Activated CD4-positive, alpha-beta T cell treated with anti-CD3 and anti-CD28 coated beads, Interleukin-10, Interleukin-2, amounts not matched to agents 100 ng/mL and 50 ng/mL, durations not matched to agents 16 hours and 8 hours (primary cell): ENCODE measurements around the gene NCOA1.
A peak's percentile ranks its signal among the peaks of the same experiment; 100 is the strongest.
"Not testable (repeated sequence)": the region's sequence is repeated elsewhere in the genome, so short reads cannot be mapped to it uniquely, and the experiment has no call there.

ENCODE experiments used
- DNase-seq: peaks from one replicate; pipeline ENCODE4 v3.0.0-alpha.2; 2020

Gene NCOA1

GRCh38 chr2:24644032-24644431, 153.0 kb downstream of the NCOA1 start:
- no peak for DNase-seq

- DNase-seq: no peak
Measured at GRCh38 chr2:24650997-24651642, 160.1 kb downstream of the NCOA1 start.

- no peak for DNase-seq
Measured at GRCh38 chr2:24651643-24652003, 160.6 kb downstream of the NCOA1 start.

DNA sequence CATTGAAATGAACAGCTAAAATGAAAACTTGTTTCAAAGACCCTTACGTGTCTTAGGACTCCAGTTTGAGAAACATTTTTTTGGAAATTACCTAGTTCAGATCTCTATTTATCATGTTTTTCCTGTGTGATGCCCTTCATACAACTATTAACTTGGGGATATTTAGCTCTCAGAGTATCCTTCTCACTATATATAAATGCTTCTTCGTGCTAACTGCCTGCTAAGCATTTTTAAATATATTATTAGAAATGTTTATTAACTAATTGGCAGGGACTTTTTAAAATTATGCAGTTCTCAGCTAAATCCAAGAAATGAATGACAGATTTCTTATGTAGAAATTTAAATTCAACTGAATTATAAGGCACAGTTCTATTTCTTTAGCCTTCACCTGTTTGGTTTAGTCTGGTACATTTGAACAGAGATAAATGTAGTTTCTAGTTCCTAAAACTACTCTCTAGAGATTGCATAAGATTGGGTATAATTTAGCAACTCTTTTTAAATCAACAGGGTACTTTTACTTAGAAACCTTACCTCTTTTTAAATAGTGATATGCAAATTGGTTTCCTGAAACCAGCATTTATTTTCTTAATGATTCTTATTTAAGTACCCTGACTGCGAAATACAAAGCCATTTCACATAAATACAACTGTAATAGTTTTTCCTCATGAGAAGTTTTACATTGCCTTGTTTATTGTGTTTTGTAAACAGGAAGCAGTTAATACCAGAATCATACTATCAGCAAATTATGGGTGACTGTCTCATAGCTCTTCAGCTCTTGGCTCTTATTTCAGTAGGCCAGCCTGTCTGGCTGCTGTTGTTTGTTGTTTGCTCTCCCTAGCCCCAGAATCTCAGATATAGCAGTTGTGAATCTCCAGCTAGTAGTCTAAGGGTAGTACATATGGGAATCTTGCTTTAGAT, 161.5 kb downstream of the NCOA1 start:
- DNase-seq: no peak

- no peak for DNase-seq
Measured at GRCh38 chr2:24657818-24658217, 166.8 kb downstream of the NCOA1 start.

GRCh38 chr2:24658531-24659202, 167.6 kb downstream of the NCOA1 start:
- no peak for DNase-seq

DNA sequence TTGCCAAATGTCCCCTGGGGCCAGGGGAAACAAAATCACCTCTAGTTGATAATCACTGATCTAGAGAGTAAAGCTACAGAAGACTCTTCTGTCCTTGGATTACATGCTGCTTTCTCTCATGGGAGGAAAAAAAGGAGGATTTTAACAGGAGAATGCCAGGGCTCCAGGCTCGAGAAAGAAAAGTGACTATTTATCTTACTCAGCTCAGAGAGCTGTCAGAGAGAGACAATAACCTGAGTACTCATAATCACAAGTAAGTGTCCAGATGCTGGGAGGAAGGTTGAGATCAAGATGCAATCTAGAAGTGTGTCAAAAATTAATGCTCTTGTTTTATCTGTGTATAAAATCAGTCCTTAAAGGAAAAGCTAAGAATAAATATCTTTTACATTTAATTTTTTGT, 168.8 kb downstream of the NCOA1 start:
- no peak for DNase-seq

DNA sequence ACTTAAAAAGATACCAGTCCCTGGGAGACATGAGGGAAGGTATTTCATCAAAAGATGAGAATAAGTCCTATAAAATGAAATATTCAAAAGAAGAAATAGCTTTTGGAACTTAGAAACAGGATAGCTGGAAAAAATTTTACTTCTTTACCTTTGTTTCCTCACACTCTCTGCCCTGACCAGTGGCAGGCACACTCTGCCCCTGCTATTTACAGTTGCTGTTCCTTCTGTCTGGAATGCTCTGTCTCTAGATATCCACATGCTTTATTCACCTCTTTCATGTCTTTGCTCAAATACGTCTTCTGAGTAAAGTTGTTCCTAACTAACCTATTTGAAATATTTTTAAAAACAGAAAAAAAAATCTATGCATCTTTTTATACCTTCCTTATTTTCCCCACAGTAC, 176.5 kb downstream of the NCOA1 start:
- DNase-seq: no peak

DNA sequence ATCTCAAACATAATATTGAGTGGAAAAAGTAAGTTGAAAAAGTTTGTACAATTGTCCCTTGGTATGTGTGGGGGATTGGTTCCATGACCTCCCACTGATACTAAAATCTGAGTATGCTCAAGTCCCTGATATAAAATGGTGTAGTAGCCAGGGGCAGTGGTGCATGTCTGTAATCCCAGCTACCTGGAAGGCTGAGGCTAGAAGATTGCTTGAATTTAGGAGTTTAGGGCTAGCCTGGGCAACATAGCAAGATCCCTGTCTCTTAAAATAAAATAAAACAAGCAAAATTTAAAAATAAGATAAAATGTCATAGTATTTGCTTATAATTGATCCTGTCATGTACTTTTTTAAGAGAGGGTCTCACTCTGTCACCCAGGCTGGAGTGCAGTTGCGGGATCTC, 180.2 kb downstream of the NCOA1 start:
- no peak for DNase-seq

GRCh38 chr2:24672589-24672988, 181.5 kb downstream of the NCOA1 start:
- DNase-seq: peak; percentile 33

DNA sequence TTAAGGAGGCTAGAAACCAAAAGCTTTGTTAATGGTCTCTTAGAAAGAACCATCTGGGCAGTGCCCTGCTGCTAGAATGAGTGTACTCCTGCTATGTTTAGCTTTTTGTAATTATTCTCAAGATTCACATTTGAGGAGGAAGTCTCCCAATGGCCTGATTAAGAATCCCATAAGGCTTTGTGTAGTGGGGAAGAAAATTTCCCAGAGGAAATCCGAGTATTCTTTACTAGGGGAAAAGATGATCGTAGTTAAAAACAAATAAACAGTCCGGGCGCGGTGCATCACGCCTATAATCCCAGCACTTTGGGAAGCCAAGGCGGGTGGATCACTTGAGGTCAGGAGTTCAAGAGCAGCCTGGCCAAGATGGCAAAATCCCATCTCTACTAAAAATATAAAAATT, 184.3 kb downstream of the NCOA1 start:
- no peak for DNase-seq

- no peak for DNase-seq
Measured at GRCh38 chr2:24676493-24676892, 185.4 kb downstream of the NCOA1 start.

DNA sequence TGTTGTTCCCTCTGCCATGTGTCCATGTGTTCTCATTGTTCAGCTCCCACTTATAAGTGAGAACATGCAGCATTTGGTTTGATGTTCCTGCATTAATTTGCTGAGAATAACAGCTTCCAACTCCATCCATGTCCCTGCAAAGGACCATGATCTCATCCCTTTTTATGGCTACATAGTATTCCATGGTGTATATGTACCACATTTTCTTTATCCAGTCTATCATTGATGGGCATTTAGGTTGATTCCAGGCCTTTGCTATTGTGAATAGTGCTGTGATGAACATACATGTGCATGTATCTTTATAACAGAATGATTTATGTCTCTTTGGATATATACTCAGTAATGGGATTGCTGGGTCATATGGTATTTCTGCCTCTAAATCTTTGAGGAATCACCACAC, 187.0 kb downstream of the NCOA1 start:
- DNase-seq: not testable (repeated sequence)

GRCh38 chr2:24680196-24680595, 189.1 kb downstream of the NCOA1 start:
- DNase-seq: no peak

- no peak for DNase-seq
Measured at GRCh38 chr2:24682304-24682703, 191.2 kb downstream of the NCOA1 start.

GRCh38 chr2:24683408-24683807, 192.4 kb downstream of the NCOA1 start:
- DNase-seq: no peak

- no peak for DNase-seq
Measured at GRCh38 chr2:24690524-24690923, 199.5 kb downstream of the NCOA1 start.

- DNase-seq: no peak
Measured at GRCh38 chr2:24691806-24692205, 200.8 kb downstream of the NCOA1 start.

DNA sequence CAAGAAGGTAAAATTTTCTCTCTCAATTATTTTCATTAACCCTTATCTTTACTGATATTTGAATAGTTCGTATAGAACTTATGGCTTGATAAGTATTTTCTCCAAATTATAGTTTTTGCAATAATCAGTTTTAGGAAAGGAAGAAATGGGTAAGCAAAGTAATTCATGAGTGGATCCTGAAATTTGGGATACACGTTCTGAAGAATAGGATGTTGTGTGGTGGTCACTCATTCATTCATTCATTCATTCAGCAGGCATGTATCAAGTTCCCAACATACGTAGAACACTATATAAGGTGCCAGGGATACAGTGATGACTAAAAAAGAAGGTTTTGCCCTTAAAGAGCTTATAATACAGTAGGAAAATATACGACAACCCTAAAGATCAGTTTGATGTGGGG, 206.7 kb downstream of the NCOA1 start:
- DNase-seq: no peak

GRCh38 chr2:24702800-24703199, 211.7 kb downstream of the NCOA1 start:
- peak; percentile 73 for DNase-seq

- no peak for DNase-seq
Measured at GRCh38 chr2:24704692-24705091, 213.6 kb downstream of the NCOA1 start.

DNA sequence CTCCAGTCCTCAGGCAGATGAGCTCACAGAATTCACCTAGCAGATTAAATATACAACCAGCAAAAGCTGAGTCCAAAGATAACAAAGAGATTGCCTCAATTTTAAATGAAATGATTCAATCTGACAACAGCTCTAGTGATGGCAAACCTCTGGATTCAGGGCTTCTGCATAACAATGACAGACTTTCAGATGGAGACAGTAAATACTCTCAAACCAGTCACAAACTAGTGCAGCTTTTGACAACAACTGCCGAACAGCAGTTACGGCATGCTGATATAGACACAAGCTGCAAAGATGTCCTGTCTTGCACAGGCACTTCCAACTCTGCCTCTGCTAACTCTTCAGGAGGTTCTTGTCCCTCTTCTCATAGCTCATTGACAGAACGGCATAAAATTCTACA, 216.1 kb downstream of the NCOA1 start:
- no peak for DNase-seq

- DNase-seq: no peak
Measured at GRCh38 chr2:24708537-24709152, 217.6 kb downstream of the NCOA1 start.
